HEK293 (cell line): ENCODE data around the gene AARS2.

Experiments
- CTCF ChIA-PET: fragments of 350-600 bp; formaldehyde crosslinking; extraction: SDS; loops from one replicate; lab custom pipeline; 2021; ENCODE audit warnings: antibody characterized with exemption; lab: Yijun Ruan, JAX
- POLR2A ChIA-PET: fragments of 300-600 bp; formaldehyde crosslinking; extraction: SDS; loops from one replicate; lab custom pipeline; 2020; ENCODE audit warnings: antibody characterized with exemption, inconsistent platforms; lab: Yijun Ruan, JAX
- H3K27ac ChIP-seq: fragments of 200-500 bp; sonication (Bioruptor generic); 2 replicates; pipeline ENCODE4 v1.5.1; 2014; ENCODE audit warnings: low read depth, low read length, control low read depth, inconsistent platforms; ENCODE audit errors: extremely low read depth
- H3K36me3 ChIP-seq, 2 experiments: fragments of 200-500 bp in 1 of 2; sonication (Bioruptor generic) in 1 of 2; 1 replicate in 1 of 2; 2 replicates in 1 of 2; pipeline ENCODE4 v1.5.1; 2014 to 2017; ENCODE audit warnings: inconsistent platforms in 2 of 2, low read length in 2 of 2; ENCODE audit not compliant: control insufficient read depth in 2 of 2, insufficient read depth in 1 of 2
- H3K4me1 ChIP-seq: fragments of 200-500 bp; sonication (Bioruptor generic); 2 replicates; pipeline ENCODE4 v1.5.1; 2014; ENCODE audit warnings: mild to moderate bottlenecking, low read length, inconsistent platforms; ENCODE audit not compliant: control insufficient read depth, insufficient read depth
- H3K4me3 ChIP-seq: 2 replicates; pipeline ENCODE4 v1.5.1; 2011; ENCODE audit warnings: low read depth, mild to moderate bottlenecking, control low read depth, low read length, moderate library complexity
- H3K9me3 ChIP-seq: fragments of 200-500 bp; sonication (Bioruptor generic); 2 replicates; pipeline ENCODE4 v1.5.1; 2014; ENCODE audit warnings: low read depth, low read length, inconsistent platforms; ENCODE audit not compliant: control insufficient read depth, insufficient read depth
- EGR2 ChIP-seq: fragments of 450-650 bp; formaldehyde crosslinking; IDR thresholded peaks from 2 replicates; pipeline ENCODE4 v1.5.1; 2016; ENCODE audit warnings: low read depth, missing biosample characterization, missing genetic modification characterization
- HOXA7 ChIP-seq: sonication (generic); formaldehyde crosslinking; IDR thresholded peaks from 2 replicates; pipeline ENCODE4 v1.8.1; 2022; ENCODE audit warnings: missing genetic modification reagents, borderline replicate concordance
- MZF1 ChIP-seq: fragments of 450-650 bp; formaldehyde crosslinking; IDR thresholded peaks from 2 replicates; pipeline ENCODE4 v1.5.1; 2017; ENCODE audit warnings: missing biosample characterization, missing genetic modification characterization, borderline replicate concordance
- RBAK ChIP-seq: fragments of 450-650 bp; formaldehyde crosslinking; IDR thresholded peaks from 2 replicates; pipeline ENCODE4 v1.5.1; 2016; ENCODE audit warnings: missing biosample characterization, missing genetic modification characterization
- SALL2 ChIP-seq: fragments of 450-650 bp; formaldehyde crosslinking; IDR thresholded peaks from 2 replicates; pipeline ENCODE4 v1.5.0; 2017; ENCODE audit warnings: missing biosample characterization, mild to moderate bottlenecking, missing genetic modification characterization, borderline replicate concordance
- SCRT2 ChIP-seq: fragments of 450-650 bp; formaldehyde crosslinking; IDR thresholded peaks from 2 replicates; pipeline ENCODE4 v1.5.1; 2016; ENCODE audit warnings: missing biosample characterization, missing genetic modification characterization
- YY1 ChIP-seq: fragments of 450-650 bp; formaldehyde crosslinking; IDR thresholded peaks from 2 replicates; pipeline ENCODE4 v1.5.1; 2018; ENCODE audit warnings: missing biosample characterization, missing genetic modification characterization
- ZBTB48 ChIP-seq: fragments of 450-650 bp; formaldehyde crosslinking; IDR thresholded peaks from 2 replicates; pipeline ENCODE4 v1.5.1; 2016; ENCODE audit warnings: missing biosample characterization, missing genetic modification characterization
- ZBTB6 ChIP-seq: fragments of 450-650 bp; formaldehyde crosslinking; IDR thresholded peaks from 2 replicates; pipeline ENCODE4 v1.5.1; 2017; ENCODE audit warnings: missing biosample characterization, missing genetic modification characterization
- ZBTB7A ChIP-seq: fragments of 450-650 bp; formaldehyde crosslinking; IDR thresholded peaks from 2 replicates; pipeline ENCODE4 v1.5.1; 2016; ENCODE audit warnings: low read depth, missing biosample characterization, missing genetic modification characterization
- ZFHX2 ChIP-seq: fragments of 450-650 bp; formaldehyde crosslinking; conservative IDR thresholded peaks from 2 replicates; pipeline ENCODE4 v1.5.1; 2016; ENCODE audit warnings: missing biosample characterization, missing genetic modification characterization
- ZFP41 ChIP-seq: fragments of 450-650 bp; formaldehyde crosslinking; IDR thresholded peaks from 2 replicates; pipeline ENCODE4 v1.5.1; 2016; ENCODE audit warnings: missing biosample characterization, missing genetic modification characterization, borderline replicate concordance
- ZNF114 ChIP-seq: fragments of 450-650 bp; formaldehyde crosslinking; IDR thresholded peaks from 2 replicates; pipeline ENCODE4 v1.5.0; 2017; ENCODE audit warnings: missing biosample characterization, missing genetic modification characterization
- ZNF146 ChIP-seq: fragments of 450-650 bp; formaldehyde crosslinking; IDR thresholded peaks from 2 replicates; pipeline ENCODE4 v1.5.1; 2016; ENCODE audit warnings: missing biosample characterization, missing genetic modification characterization
- ZNF335 ChIP-seq: fragments of 450-650 bp; formaldehyde crosslinking; conservative IDR thresholded peaks from 2 replicates; pipeline ENCODE4 v1.5.1; 2016; ENCODE audit warnings: missing biosample characterization, missing genetic modification characterization
- ZNF354C ChIP-seq: fragments of 450-650 bp; formaldehyde crosslinking; IDR thresholded peaks from 2 replicates; pipeline ENCODE4 v1.5.1; 2016; ENCODE audit warnings: missing biosample characterization, missing genetic modification characterization, low read depth, borderline replicate concordance
- ZNF404 ChIP-seq: fragments of 450-650 bp; formaldehyde crosslinking; IDR thresholded peaks from 2 replicates; pipeline ENCODE4 v1.5.1; 2017; ENCODE audit warnings: missing biosample characterization, missing genetic modification characterization
- ZNF560 ChIP-seq: fragments of 450-650 bp; formaldehyde crosslinking; IDR thresholded peaks from 2 replicates; pipeline ENCODE4 v1.5.1; 2017; ENCODE audit warnings: missing biosample characterization, missing genetic modification characterization, borderline replicate concordance
- ZNF664 ChIP-seq: fragments of 450-650 bp; formaldehyde crosslinking; IDR thresholded peaks from 2 replicates; pipeline ENCODE4 v1.5.1; 2016; ENCODE audit warnings: missing biosample characterization, missing genetic modification characterization
- ZNF704 ChIP-seq: fragments of 450-650 bp; formaldehyde crosslinking; IDR thresholded peaks from 2 replicates; pipeline ENCODE4 v1.5.1; 2016; ENCODE audit warnings: missing biosample characterization, missing genetic modification characterization
- ZNF777 ChIP-seq: fragments of 450-650 bp; formaldehyde crosslinking; IDR thresholded peaks from 2 replicates; pipeline ENCODE4 v1.5.1; 2017; ENCODE audit warnings: missing biosample characterization, missing genetic modification characterization, borderline replicate concordance
- ZNF791 ChIP-seq: fragments of 450-650 bp; formaldehyde crosslinking; IDR thresholded peaks from 2 replicates; pipeline ENCODE4 v1.5.1; 2016; ENCODE audit warnings: missing biosample characterization, missing genetic modification characterization
- ZNF792 ChIP-seq: fragments of 450-650 bp; formaldehyde crosslinking; IDR thresholded peaks from 2 replicates; pipeline ENCODE4 v1.5.1; 2016; ENCODE audit warnings: missing biosample characterization, missing genetic modification characterization
- TF ChIP-seq, protein P1 (sequence below): IDR thresholded peaks from 2 replicates; pipeline ENCODE4 v1.6.1; 2011; ENCODE audit warnings: mild to moderate bottlenecking, low read depth, low read length, borderline replicate concordance
- TF ChIP-seq, protein P2 (sequence below): fragments of 450-650 bp; formaldehyde crosslinking; IDR thresholded peaks from 2 replicates; pipeline ENCODE4 v1.5.1; 2017; ENCODE audit warnings: missing biosample characterization, missing genetic modification characterization
- TF ChIP-seq, protein P3 (sequence below): fragments of 450-650 bp; formaldehyde crosslinking; IDR thresholded peaks from 2 replicates; pipeline ENCODE4 v1.5.1; 2016; ENCODE audit warnings: missing biosample characterization, missing genetic modification characterization

Gene AARS2

DNA sequence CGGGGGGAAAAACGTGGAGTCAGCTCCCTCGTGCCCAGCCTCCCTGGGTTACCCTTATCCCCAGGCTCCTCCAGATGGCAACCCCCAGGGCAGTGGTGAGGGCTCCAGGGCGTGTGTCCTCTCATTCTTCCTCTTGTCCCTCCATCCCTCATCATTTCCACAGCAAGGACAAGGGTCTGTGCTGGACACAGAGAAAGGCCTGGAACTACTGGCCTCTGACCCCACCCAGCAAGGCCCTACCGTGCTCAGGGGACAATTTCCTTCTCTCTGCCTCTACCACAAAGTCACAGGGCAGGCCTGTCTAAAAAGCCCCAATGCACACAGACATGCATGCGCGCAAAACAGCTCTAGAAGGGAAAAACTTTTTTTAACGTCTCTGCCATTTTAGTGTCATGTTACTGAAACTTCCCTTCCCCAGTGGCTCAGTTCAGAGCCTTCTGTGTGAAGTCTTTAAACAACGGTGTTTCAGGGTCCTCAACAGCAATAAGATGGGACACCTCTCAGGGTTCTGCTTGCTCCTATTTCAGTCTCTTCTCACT is 54.8 kb downstream of the AARS2 start:
- ChIA-PET CTCF (interaction anchor here (0.6 to 1.0 kb wide), 4 partner anchors 40 to 925 kb away, joined by 3 to 5 read pairs (median 4); no protein-coding TSS in a partner anchor), POLR2A (interaction anchor here (0.6 kb wide), 1 partner anchor 12 kb away, joined by 3 read pairs; the partner anchor contains the start of gene HSP90AB1)
- no peak overlapping the region for H3K4me3 ChIP-seq

GRCh38 chr6:44257753-44258324 is 55.3 kb downstream of the AARS2 start:
- Histone ChIP-seq H3K9me3 (no peaks in the 10 kb centered on the region), H3K4me3 (peak overlapping the region; percentile 82), H3K36me3 (peaks cover 0 to 62% of the 10 kb centered on the region in 2 experiments; a peak in 2 of 3 replicates), H3K4me1 (no peaks in the 10 kb centered on the region), H3K27ac (peak overlapping the region; percentile 20; the same call in 1 of the 2 replicates)
- CTCF ChIA-PET, result interaction anchor here (0.6 to 3.2 kb wide), 9 partner anchors 11 to 926 kb away, joined by 3 to 36 read pairs (median 14); partner anchors contain the start of gene HSP90AB1
- POLR2A ChIA-PET, result interaction anchor here (0.6 to 3.7 kb wide), 8 partner anchors 11 to 161 kb away, joined by 3 to 131 read pairs (median 4); partner anchors contain the start of genes HSP90AB1 and SLC29A1
- TF ChIP-seq EGR2 (tag by site-specific recombination), result peak; percentile 71
- TF ChIP-seq ZNF335 (tag by site-specific recombination), result peak; percentile 45; the same call in 1 of the 2 replicates
- 0 out of 2 replicates have a peak, but pooled peaks have one; percentile 36 for TF ChIP-seq ZBTB7A (tag by site-specific recombination)
- no peak for TF ChIP-seq HOXA7 (CRISPR knock-in tag)
- no peak for TF ChIP-seq ZFP41
- 0 out of 2 replicates have a peak, but pooled peaks have one; percentile 17 for TF ChIP-seq ZNF777
- TF ChIP-seq ZFHX2, result peak; percentile 82

More for the DNA sequence above, 54.8 kb downstream of the AARS2 start:
- Histone ChIP-seq H3K9me3 (no peaks in the 10 kb centered on the region), H3K4me1 (no peaks in the 10 kb centered on the region), H3K27ac (no peak overlapping the region), H3K36me3 (peaks cover 0 to 56% of the 10 kb centered on the region in 2 experiments; a peak in 2 of 3 replicates)
- no peak for TF ChIP-seq ZNF354C
- TF ChIP-seq ZNF114 (tag by site-specific recombination), result no peak
- no peak for TF ChIP-seq ZNF664 (tag by site-specific recombination)
- TF ChIP-seq ZNF146, result no peak
- TF ChIP-seq ZNF792 (tag by site-specific recombination), result no peak
- TF ChIP-seq, protein P1, sequence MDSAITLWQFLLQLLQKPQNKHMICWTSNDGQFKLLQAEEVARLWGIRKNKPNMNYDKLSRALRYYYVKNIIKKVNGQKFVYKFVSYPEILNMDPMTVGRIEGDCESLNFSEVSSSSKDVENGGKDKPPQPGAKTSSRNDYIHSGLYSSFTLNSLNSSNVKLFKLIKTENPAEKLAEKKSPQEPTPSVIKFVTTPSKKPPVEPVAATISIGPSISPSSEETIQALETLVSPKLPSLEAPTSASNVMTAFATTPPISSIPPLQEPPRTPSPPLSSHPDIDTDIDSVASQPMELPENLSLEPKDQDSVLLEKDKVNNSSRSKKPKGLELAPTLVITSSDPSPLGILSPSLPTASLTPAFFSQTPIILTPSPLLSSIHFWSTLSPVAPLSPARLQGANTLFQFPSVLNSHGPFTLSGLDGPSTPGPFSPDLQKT, result no peak
- TF ChIP-seq SCRT2 (tag by site-specific recombination), result no peak
- no peak for TF ChIP-seq ZNF704 (tag by site-specific recombination)
- TF ChIP-seq ZNF404 (tag by site-specific recombination), result no peak
- no peak for TF ChIP-seq MZF1
- no peak for TF ChIP-seq ZNF791 (tag by site-specific recombination)
- TF ChIP-seq, protein P2, sequence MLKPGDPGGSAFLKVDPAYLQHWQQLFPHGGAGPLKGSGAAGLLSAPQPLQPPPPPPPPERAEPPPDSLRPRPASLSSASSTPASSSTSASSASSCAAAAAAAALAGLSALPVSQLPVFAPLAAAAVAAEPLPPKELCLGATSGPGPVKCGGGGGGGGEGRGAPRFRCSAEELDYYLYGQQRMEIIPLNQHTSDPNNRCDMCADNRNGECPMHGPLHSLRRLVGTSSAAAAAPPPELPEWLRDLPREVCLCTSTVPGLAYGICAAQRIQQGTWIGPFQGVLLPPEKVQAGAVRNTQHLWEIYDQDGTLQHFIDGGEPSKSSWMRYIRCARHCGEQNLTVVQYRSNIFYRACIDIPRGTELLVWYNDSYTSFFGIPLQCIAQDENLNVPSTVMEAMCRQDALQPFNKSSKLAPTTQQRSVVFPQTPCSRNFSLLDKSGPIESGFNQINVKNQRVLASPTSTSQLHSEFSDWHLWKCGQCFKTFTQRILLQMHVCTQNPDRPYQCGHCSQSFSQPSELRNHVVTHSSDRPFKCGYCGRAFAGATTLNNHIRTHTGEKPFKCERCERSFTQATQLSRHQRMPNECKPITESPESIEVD (tag by site-specific recombination), result no peak
- TF ChIP-seq SALL2, result no peak
- no peak for TF ChIP-seq RBAK
- TF ChIP-seq ZBTB48 (tag by site-specific recombination), result no peak
- no peak for TF ChIP-seq ZNF560 (tag by site-specific recombination)
- no peak for TF ChIP-seq YY1 (tag by site-specific recombination)
- TF ChIP-seq ZBTB6 (tag by site-specific recombination), result no peak
- TF ChIP-seq, protein P3, sequence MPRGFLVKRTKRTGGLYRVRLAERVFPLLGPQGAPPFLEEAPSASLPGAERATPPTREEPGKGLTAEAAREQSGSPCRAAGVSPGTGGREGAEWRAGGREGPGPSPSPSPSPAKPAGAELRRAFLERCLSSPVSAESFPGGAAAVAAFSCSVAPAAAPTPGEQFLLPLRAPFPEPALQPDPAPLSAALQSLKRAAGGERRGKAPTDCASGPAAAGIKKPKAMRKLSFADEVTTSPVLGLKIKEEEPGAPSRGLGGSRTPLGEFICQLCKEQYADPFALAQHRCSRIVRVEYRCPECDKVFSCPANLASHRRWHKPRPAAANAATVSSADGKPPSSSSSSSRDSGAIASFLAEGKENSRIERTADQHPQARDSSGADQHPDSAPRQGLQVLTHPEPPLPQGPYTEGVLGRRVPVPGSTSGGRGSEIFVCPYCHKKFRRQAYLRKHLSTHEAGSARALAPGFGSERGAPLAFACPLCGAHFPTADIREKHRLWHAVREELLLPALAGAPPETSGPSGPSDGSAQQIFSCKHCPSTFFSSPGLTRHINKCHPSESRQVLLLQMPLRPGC (tag by site-specific recombination), result no peak
